GM21723 (cell line): Measurements from ENCODE around the gene TCF7L1.
"Not testable (repeated sequence)": the region's sequence is repeated elsewhere in the genome, so short reads cannot be mapped to it uniquely, and the experiment has no call there.

Experiments
- ATAC-seq: cut with Tn5 transposase; IDR thresholded peaks from one replicate; pipeline ENCODE4 v1.9.1; 2021; ENCODE audit warnings: mild to moderate bottlenecking, moderate library complexity; ENCODE audit not compliant: unreplicated experiment

Gene TCF7L1

DNA sequence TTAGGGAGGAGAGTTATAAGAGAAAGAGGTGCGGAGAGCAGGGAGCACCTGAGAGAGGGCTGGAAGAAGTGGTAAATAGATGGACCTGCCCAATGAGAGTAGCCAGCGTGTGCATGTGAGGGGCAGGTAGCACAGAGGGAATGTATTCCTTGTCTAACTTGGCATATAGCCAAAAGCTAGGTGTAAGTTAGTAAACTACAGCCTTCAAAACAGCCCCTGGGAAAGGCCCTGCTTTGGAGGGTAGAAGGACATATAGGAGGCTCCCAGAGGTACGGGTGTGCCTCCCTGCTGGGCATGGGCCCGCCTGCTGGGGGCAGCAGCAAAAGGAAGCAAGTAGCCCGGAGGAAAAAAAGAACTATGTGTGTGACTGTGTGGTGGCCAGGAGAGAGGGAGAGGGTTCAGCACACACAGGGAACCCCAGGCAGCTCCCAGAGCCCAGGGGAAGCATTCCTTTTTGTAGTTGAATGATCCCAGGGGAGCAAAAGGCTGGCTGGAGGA, 48.0 kb downstream of the TCF7L1 start:
- no peak for ATAC-seq

DNA sequence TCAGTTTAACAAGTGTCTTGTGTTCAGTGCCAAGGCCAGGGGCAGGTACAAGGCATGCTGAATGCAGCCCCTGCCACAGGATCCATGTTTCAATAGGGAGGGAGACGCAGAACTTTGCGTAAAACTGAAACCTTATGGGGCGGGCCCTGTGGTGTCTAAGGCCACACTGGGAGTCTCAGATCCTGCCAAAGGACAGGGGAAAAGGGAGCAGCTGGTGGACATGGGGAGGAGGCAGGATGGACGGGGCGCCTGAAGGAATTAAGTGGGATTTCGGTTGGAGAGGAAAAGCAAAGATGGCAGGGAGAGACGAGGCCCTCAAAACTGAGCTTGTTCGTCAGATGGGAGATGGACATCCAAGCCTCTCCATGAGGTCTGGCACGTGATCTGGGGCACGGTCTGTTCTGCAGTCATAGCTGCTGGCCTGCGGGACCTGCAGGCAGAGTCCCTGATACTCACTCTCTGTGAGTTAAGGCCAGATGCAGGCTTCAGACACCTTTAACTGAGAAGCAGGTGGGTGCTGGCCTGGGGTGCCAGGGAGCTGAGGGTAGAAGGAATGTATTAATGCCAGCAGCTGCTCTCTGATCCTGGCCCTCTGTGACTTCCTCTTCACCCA, 48.8 kb downstream of the TCF7L1 start:
- no peak for ATAC-seq

DNA sequence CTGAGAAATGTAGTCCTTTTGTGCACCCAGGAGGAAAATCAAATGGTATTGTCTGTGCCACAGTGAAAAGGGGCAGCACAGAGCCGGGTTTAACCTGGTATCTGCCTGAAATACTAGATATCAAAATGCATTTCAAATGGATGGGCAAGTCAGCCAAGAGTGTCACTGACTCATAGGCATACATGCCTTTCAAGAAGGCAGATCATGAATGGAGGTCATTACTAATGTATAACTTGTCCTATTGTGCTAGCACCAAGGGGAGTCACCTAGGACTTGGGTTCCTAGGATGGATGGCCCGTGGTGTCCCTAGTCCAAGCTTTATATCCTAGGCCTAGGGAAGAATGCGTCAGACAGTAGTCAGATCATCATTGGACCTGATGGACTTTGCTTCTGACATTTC, 49.9 kb downstream of the TCF7L1 start:
- no peak for ATAC-seq

DNA sequence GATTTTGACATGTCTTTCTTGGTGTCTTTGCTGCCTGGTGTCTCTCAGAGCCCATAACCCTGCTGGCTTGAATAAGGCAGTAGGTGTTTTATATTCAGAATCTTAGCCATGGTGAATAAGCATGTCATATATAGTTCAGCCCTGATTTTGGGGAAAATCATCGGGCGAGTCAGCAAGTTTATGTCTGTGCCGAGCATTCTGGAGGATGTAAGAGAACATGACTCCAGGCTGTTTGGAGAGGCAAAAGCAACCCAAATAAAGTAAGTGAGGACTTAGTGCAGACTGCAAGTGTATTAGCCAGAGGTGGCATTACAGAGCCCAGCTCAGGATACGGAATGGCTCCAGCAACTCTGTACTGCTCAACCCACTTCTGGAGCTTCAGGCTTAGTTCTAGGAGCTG, 50.3 kb downstream of the TCF7L1 start:
- ATAC-seq = no peak

DNA sequence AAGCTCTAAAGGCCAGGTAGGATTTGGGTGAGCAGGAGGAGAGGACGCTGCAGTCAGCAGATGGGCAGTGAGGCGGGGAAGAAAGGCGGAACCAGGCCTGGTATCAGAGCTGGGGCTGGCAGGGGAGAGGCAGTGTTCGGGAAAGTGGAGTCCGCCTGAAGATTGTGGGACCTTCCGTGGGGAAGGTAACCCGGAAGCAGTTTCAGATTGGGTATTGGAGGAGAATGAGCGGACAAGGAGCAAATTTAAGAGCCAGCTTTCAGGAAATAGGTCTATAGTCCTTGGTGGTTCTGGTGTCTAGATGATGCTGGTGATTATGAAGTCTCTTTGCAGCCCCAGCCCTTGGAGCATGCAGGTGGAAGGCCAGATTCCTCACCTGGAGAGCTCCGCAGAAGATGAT, 51.0 kb downstream of the TCF7L1 start:
- ATAC-seq = no peak

DNA sequence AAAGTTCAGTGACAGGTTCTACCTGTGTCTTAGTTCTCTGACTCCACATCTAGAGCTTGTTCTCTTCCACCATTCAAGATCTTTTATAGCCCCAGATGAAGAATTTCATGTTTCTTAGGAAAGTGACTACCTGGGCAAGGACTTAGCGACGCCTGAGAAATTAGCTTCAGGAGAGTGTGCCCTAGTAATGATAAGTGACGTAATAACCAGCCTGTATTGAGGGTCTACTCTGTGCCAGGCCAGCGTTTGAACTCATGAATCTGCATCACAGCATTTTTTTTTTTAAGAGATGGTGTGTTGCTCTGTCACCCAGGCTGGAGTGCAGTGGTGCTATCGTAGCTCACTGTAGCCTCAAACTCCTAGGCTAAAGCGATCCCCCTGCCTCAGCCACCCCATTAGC, 51.8 kb downstream of the TCF7L1 start:
- ATAC-seq = no peak

DNA sequence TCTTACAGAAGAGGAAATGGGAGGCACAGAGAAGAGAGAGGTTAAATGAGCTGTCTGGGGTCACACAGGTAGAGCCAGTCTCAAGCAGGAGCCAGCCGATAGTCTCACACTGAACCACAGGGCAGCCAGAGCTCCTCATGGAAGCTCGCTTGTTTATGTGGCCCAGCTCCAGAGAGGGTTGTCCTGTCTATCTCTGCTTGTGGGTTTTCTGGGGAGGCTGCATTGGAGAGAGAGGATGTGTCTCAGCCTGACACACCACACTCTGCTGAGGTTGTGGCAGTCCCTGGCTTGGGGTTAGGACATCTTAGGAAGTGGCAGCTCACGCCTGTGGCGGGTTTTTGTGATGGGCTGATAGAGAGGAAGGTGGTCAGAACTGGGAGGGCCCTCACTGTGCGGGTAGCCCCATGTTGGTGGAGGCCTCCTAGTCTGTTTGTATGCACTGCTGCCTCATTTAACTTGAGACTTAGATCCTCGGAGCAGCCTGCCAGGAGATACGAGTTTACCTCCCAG, 52.3 kb downstream of the TCF7L1 start:
- no peak for ATAC-seq

DNA sequence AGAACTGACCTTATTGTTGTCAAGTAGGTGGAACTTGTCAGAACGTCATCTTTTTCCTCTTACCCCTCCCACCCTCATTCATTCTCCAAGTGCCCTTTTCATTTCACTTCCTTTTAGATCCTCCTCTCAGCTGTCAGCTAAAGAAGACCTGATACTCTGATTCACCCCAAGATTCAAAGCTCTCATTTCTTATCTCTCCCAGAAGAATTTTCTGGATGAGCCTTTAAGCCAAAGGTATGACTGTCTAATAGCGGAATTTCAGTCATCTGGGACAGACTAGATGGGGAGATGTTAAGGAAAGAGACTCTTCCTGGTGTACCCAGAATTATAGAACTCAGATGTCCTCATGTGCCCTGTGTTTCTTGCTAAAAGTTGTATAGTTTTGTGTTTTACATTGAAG, 53.9 kb downstream of the TCF7L1 start:
- ATAC-seq = no peak

DNA sequence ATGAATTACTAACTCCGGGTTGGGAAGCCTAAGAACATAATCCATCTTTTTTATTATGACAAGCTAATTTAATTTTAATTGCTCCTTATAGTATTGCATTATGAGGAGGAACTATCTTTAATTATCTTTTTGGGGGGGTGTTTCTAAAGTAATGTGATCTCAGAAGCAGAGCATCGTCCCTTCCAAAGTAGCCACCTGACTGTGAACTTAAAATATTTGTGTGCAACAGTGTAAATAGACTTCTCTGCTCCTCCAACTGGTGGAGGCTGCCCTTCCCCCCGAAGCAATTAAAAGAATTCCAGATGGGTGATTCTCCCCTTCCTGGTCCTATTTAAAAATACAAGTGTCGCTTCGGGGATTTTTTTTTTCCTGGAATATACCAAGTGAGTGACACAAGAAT, 55.7 kb downstream of the TCF7L1 start:
- ATAC-seq = no peak

DNA sequence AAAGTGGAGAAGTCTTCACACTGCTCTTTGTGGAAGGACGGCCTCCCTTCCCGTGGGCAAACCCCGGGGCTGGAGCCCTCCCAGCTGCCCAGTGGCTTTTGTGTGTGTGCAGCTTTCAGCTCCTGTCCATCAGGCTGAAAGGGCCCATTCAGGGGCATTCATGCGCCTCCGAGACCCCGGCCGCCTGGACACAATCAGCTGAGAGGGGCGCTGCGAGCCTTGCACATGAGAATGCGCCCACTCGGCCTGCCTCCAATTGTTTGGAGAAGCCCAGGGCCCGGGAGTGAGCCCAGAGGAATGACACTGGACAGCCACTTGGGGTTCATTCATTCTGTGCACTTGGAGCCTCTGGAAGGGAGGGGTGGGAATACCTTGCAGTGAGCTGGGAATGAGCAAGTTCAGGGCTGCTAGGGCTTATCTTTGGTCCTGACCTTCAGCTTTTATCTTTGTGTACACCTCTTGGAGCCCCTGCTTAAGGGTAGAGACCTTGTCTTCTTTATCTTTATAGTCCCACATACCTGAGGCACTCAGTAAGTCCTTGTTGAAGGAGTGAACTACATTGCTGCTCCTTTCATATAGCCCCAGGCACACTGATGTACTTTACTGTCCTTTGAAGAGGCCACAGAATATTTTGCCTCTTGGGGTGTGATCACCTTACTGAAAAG, 56.5 kb downstream of the TCF7L1 start:
- ATAC-seq = no peak

DNA sequence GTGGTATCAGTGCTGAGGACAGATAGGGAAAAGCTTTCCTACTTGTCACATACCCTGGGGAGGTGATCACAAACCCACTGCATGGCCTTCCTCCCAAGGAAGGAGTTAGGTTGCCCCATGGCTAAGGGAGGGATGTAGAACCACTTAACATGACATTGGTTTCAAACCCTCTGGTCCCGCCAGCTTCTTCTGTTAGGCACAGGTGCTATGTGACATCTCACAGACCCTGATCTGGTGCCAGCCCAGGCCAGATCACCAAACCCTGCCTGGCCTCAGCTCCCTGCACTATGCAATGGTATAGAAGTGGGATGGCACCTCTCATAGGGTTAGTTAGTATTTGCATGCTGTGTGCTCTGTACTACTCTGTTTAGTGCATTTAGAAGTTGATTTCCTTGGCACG, 58.0 kb downstream of the TCF7L1 start:
- ATAC-seq = no peak

DNA sequence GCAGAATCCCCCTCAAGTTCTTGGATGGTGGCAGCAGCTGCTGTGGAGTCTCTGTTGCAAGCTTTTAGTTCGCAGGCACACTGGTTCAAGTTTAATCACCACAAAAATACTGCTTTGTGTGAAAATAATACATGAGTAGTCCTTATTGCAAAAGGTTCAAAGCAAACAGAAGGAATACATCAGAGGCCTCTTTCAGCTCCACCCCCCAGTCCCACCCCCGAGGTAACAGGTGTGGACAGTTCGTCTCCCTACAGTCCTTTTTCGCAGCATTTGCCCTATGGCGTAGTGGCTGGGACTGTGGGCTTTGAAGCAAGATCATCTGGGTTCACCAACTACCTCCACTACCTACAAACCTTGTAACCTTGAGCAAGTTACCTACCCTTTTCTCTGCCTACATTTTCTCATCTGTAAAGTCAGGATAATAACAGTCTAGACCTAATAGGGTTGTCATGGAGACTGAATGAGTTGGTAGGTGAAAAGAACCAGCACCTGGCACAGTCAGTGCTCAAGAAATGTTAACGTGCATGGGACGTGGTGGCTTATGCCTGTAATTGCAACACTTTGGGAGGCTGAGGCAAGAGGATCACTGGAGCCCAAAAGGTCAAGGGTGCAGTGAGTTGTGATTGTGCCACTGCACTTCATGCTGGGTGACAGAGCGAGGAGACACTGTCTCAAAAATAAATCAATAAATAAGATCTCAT, 61.7 kb downstream of the TCF7L1 start:
- ATAC-seq = no peak

DNA sequence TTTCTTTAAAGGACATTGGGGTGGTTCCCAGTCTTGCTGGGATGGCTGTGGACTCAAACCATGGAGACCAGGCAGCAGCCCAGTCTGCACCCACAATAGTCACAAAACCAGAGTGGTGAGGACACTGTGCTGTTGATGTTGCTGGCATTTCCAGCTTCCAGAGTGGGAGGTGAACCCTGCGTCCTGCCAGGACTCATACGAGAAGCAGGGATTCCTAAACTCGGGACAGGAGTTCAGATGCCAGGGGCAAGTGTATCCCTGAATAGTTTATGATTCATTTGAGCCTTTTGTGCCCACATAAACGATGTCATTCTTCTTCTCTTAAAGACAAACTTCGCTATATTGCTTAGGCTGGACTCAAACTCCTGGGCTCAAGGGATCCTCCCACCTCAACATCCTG, 62.8 kb downstream of the TCF7L1 start:
- no peak for ATAC-seq

DNA sequence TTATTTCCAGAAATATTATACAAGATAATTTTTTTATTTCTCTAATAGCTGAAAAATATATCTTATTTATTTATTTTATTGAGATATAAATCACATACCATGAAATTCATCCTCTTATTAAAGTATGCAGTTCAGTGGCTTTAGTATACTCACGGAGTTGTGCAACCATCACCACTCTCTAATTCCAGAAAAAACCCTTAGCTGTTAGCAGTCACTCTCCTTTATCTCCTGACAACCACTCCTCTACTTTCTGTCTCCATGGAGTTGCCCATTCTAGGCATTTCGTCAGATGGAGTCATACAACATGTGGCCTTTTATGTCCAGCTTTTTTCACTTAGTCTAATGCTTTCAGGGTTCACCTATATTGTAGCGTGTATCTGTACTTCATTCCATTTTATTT, 66.5 kb downstream of the TCF7L1 start:
- no peak for ATAC-seq

DNA sequence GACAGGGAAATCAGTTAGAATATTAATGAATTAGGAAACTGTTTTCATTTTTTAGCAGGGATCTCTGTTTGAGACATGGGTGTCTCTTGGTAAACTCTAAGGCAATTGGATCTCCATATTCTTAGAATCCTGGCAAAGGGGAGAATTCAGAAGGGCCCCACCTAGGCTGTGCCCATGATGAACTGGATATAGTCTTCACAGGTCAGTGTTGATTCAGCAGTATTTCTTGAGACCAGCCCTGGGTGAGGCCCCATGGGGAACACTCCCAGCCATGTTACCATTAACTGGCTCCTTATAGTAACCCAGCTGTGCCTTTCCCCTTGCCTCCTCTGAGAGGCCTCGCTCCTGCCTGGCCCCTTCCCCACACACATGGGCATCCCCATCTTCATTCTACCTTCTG, 76.7 kb downstream of the TCF7L1 start:
- no peak for ATAC-seq

DNA sequence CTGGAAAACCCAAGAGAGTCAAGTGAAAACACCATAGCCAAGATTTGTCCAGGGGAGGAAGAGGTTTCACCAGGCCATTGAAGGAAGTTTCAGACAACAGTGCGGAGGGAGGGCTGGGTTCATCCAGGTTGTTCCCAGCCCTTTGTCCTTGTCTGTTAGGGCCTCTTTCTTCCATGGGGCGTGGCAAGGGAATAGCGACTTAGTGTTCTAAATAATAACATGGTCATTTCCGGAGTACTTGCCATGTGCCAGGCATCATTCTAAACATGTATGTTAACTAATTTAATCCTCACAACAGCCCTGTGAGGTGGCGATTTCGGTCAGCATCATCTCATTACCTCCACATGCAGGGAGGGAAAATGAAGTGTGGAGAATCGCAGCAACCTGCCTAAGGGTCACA, 77.3 kb downstream of the TCF7L1 start:
- ATAC-seq = no peak

DNA sequence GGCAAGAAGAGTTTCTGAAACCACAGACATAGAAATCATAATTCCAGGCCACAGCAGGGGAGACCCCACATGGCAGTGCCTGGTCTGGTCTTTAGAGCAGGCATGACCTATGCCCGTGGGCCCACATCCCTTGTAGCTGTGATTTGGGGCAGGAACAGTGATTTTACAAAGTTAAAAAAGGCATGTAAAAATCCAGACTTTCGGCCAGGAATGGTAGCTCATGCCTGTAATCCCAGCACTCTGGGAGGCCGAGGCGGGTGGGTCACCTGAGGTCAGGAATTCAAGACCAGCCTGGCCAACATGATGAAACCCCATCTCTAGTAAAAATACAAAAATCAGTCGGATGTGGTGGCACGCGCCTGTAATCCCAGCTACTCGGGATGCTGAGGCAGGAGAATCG, 78.4 kb downstream of the TCF7L1 start:
- not testable (repeated sequence) for ATAC-seq

DNA sequence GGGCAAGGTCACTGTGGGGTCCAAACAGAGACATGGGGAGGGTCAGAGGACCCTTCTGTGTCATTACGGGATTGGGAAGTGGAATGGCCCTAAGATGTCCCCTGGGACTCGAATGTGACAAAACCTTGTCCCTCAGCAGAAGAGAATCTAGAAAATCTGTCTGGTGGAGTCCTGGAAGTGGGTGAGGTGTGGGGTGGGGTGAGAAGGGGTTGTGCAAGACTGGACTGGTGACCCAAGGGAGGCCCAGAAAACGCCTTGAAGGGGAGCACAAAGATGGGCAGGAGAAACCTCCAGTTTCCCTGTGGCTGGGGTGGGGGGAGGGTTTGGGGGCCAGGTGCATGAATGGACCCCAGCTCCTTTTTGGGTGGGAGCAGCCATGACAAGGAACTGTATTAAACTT, 79.6 kb downstream of the TCF7L1 start:
- no peak for ATAC-seq

DNA sequence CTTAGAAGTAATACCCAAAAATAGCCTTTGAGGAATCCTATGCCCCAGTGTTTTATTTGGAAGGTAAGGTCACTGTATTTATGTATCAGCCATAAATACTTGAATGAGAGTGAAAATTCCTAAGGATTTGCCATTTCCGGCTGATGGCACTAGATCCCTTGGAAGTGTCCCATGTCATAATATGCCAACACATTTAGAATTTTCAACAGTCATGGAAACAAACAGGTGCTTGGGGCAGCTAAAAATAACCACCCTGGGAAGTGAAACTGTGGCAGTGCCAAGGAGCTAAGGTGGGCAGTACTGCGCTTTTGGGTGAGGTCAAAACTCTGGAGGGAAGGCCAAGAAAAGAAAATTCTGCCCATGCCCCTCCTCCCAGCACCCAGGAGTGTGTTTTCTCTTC, 80.2 kb downstream of the TCF7L1 start:
- no peak for ATAC-seq

DNA sequence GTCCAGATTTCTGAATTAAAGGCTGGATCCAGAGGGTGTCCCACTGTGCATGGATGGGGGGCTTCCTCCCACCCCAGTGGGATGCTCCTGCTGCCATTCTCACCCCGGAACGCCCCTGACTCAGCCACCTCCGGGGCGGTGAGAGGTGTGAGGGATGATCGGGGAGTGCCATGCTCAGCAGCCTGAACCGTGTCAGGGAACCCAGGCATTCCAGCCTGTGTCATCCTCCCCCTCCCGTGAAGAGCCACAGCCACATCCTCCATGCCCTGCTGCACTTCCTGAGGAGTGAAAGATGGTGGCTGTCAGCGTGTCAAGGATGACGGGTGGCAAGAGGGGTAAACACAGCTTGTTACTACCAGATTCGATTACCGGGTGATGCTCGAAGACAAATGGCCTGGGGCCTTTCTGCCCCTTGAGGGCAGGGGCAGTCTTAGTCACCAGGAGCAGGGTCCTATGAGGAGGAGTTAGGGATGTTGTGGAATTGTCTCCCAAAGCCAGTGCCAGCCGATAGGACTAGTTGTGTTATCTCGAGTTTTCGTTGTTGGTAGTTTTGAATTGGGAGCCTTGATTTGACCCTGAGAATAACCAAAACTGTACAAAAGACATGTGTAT, 80.8 kb downstream of the TCF7L1 start:
- ATAC-seq = no peak

DNA sequence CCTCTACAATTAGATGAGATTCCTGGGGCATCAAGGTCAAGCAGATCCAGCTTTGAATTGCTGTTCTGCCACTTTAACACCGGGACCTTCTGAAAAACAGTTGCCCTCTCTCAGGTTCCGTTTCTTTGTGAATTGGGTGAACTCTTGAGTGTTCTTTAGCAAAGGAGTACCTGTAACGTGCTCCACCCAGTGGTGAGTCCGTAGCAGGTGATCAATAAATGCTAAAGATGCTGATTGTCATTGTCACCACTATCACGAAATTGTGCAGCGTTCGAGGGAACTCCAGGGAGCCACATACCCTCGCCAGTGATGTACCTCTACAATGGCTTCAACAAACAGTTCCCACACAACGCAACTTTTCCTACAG, 81.9 kb downstream of the TCF7L1 start:
- no peak for ATAC-seq
